HL-60 (cell line): ENCODE measurements around the gene AEBP2.

ENCODE experiments used
- DNase-seq, 2 experiments: peaks; one replicate each; pipeline ENCODE4 v3.0.0-alpha.2; 2010 to 2020; ENCODE audit warnings: low read depth in 1 of 2, low spot score in 1 of 2
- H3K27ac ChIP-seq: fragments of 250-450 bp; sonication (Bioruptor Pico); replicated peaks from 2 replicates; pipeline ENCODE4 v1.5.1; 2020; ENCODE audit warnings: mild to moderate bottlenecking, moderate library complexity
- H3K27me3 ChIP-seq: fragments of 250-450 bp; sonication (Bioruptor Pico); 2 replicates; pipeline ENCODE4 v1.5.1; 2021; ENCODE audit warnings: mild to moderate bottlenecking, moderate library complexity; ENCODE audit not compliant: insufficient read depth, poor library complexity, severe bottlenecking
- H3K4me3 ChIP-seq: replicated peaks from 2 replicates; pipeline ENCODE4 v1.5.1; 2011; ENCODE audit warnings: mild to moderate bottlenecking, control low read depth, low read length; ENCODE audit not compliant: insufficient read depth
- GABPA ChIP-seq: IDR thresholded peaks from 2 replicates; pipeline ENCODE4 v1.6.1; 2012; ENCODE audit warnings: low read depth
- POLR2AphosphoS5 ChIP-seq: IDR thresholded peaks from 2 replicates; pipeline ENCODE4 v1.6.1; 2012; ENCODE audit warnings: low read depth
- REST ChIP-seq: IDR thresholded peaks from 2 replicates; pipeline ENCODE4 v1.6.1; 2012; ENCODE audit warnings: low read depth; ENCODE audit not compliant: insufficient replicate concordance
- SPI1 ChIP-seq: IDR thresholded peaks from 2 replicates; pipeline ENCODE4 v1.6.1; 2012; ENCODE audit warnings: low read depth, mild to moderate bottlenecking, borderline replicate concordance
- TF ChIP-seq, protein P1 (sequence below): IDR thresholded peaks from one replicate; pipeline ENCODE4 v1.5.1; 2011; ENCODE audit warnings: low read length, control low read depth, inconsistent platforms; ENCODE audit not compliant: insufficient read depth

Gene AEBP2

GRCh38 chr12:19530637-19531023, 91.3 kb downstream of the AEBP2 start:
- no peaks in the 10 kb centered on the region for H3K27me3 ChIP-seq
- no peak for DNase-seq
- no peak overlapping the region for H3K4me3 ChIP-seq
- H3K27ac ChIP-seq: no peak overlapping the region
- TF ChIP-seq REST (no peak), SPI1 (no peak), POLR2AphosphoS5 (no peak), GABPA (no peak)
- TF ChIP-seq, protein P1, sequence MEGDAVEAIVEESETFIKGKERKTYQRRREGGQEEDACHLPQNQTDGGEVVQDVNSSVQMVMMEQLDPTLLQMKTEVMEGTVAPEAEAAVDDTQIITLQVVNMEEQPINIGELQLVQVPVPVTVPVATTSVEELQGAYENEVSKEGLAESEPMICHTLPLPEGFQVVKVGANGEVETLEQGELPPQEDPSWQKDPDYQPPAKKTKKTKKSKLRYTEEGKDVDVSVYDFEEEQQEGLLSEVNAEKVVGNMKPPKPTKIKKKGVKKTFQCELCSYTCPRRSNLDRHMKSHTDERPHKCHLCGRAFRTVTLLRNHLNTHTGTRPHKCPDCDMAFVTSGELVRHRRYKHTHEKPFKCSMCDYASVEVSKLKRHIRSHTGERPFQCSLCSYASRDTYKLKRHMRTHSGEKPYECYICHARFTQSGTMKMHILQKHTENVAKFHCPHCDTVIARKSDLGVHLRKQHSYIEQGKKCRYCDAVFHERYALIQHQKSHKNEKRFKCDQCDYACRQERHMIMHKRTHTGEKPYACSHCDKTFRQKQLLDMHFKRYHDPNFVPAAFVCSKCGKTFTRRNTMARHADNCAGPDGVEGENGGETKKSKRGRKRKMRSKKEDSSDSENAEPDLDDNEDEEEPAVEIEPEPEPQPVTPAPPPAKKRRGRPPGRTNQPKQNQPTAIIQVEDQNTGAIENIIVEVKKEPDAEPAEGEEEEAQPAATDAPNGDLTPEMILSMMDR: no peak

GRCh38 chr12:19533567-19533966, 94.3 kb downstream of the AEBP2 start:
- DNase-seq: no peak
- TF ChIP-seq SPI1: no peak
- no peak for TF ChIP-seq POLR2AphosphoS5
- no peak for TF ChIP-seq GABPA
- no peak for TF ChIP-seq REST
- TF ChIP-seq, protein P1: no peak
- Histone ChIP-seq H3K27ac (no peak overlapping the region), H3K27me3 (no peaks in the 10 kb centered on the region), H3K4me3 (no peak overlapping the region)

DNA sequence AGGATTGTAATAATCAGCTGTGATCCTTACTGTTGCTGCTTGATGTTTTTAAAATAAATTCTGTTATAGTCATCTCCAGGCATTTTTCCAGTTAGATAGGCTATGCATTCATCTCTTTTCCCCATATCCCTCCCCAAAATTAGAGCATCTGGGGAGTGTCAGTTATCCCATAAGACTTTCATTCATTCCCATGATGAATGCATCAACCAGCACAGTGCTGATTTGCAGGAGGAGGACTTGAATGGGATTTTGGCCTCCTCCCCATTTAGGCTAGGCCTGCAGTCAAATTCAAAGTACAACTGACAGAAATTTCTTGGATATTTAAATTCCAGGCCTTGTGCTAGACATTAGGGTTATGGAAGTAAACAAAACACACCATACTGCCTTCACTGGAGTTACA, 99.8 kb downstream of the AEBP2 start:
- TF ChIP-seq POLR2AphosphoS5 (no peak), SPI1 (no peak), GABPA (no peak), REST (no peak)
- TF ChIP-seq, protein P1: no peak
- H3K27me3 ChIP-seq: no peaks in the 10 kb centered on the region
- no peak overlapping the region for H3K4me3 ChIP-seq
- H3K27ac ChIP-seq: no peak overlapping the region
- no peak for DNase-seq
